HG02852 (cell line): ENCODE measurements around the gene TEX13D.
"Not testable (repeated sequence)": the region's sequence is repeated elsewhere in the genome, so short reads cannot be mapped to it uniquely, and the experiment has no call there.

Experiments used
- ATAC-seq: cut with Tn5 transposase; IDR thresholded peaks from one replicate; pipeline ENCODE4 v1.9.1; 2021; ENCODE audit warnings: mild to moderate bottlenecking, moderate library complexity; ENCODE audit not compliant: unreplicated experiment

Gene TEX13D

GRCh38 chrX:124332481-124333424, at the start of gene TEX13D:
Gene TEX13D (plus strand): TSS chrX:124332660. CDS start chrX:124332918, 258 bp downstream.
- no peak for ATAC-seq

DNA sequence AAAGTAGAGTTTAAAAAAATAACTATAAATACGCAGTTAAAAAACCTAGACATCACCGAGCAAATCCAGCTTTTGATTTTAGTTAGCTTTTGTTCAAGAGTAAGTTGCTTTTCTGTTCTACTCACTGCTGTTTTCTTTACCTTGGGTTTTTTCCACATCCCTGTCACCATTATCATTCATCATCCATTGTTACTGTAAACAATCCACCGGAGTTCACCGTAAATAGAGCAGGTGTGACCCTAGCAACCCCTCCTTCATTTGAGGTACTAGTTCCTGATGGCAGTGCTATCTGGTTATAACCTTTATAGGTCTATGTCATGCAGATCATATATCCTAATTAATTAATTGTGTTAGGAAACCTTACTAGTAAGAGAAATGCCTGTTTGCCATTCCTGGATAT, 43.0 kb upstream of the TEX13D start:
- ATAC-seq: no peak

DNA sequence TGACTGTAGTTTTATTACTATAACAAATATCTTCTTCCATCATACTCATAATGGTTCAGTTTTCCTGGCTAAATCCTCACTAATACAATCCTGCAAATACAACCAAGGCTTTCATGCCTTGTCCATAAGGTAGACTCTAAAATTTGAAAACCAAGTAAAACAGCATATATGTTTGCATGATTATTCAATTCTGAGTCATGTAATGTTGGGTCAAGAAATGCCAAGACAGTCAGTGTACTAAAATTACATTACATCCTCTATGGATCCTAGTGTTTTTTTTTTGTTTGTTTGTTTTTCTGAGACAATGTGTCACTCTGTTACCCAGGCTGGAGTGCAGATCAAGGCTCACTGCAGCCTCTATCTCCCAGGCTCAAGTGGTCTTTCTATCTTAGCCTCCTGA, 38.6 kb upstream of the TEX13D start:
- no peak for ATAC-seq

DNA sequence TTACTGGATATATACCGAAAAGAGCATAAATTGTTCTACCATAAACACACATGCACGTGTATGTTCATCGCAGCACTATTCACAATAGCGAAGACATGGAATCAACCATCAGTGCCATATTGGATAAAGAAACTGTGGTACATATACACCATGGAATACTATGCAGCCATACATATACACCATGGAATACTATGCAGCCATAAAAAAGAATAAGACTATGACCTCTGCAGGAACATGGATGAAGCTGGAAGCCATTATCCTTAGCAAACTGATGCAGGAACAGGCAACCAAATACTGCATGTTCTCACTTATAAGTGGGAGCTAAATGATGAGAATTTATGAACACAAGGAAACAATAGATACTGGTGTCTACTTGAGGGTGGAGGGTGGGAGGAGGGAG, 33.1 kb upstream of the TEX13D start:
- not testable (repeated sequence) for ATAC-seq

- ATAC-seq: peak; percentile 52
These were observed 32.1 kb upstream of the TEX13D start for GRCh38 chrX:124300405-124300804.

- no peak for ATAC-seq
These were observed 25.1 kb upstream of the TEX13D start for GRCh38 chrX:124307253-124307907.

DNA sequence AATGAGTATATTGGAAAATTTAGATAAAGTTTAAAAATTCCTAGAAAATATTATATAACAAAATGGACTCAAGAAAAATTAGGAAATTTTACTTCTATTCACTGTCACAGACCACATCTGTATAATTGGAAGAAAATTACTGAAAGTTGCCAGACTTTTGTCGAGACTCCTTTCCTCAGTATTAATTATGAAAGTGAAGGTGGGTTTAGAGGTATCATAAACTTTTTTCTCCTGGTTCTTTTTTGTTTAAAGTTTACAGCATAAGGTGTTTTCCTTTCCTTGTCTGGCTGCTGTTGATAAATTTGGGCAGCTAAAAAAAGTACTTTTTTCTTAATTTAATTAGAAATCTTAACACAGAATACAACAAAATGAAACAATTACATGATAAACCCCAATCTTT, 6.7 kb upstream of the TEX13D start:
- no peak for ATAC-seq

- no peak for ATAC-seq
These were observed 3.7 kb upstream of the TEX13D start for GRCh38 chrX:124328765-124329164.

GRCh38 chrX:124333862-124334261, 1.4 kb downstream of the TEX13D start:
- ATAC-seq: no peak

DNA sequence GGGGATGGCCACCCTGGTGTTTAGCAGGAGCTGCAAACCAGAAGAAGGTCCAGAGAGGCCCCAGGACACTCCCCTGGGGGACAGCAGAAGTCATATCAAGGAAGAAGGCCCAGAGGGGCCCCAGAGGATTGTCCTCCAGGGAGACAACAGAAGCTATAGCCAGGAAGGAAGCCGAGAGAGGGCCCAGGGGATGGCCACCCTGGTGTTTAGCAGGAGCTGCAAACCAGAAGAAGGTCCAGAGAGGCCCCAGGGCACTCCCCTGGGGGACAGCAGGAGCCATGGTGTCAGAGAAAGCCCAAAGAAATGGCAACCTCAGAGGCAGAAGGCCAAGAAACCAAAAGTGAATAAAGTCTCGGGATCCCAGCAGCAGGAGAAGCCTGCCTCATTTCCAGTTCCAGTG, 2.1 kb downstream of the TEX13D start:
- ATAC-seq: not testable (repeated sequence)

GRCh38 chrX:124335598-124335997, 3.1 kb downstream of the TEX13D start:
- ATAC-seq: no peak

DNA sequence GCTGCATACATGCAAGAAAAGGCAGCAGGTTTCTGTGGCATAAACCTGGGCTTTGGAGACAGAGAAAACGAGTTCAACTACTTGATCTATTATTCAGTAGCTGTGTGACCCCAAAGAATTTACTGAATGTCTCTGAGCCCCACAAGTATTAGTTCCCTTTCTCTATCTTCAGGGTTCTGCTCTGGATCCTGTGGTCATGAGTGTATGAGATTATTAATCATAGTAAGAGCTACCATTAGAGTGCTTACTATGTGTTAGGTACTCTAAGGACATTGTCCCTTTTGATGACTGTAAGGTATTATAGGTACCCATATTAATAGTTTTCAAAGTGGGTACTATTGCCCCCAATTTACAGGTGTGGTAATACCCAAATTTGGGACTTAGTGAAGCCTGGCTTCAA, 5.5 kb downstream of the TEX13D start:
- no peak for ATAC-seq

DNA sequence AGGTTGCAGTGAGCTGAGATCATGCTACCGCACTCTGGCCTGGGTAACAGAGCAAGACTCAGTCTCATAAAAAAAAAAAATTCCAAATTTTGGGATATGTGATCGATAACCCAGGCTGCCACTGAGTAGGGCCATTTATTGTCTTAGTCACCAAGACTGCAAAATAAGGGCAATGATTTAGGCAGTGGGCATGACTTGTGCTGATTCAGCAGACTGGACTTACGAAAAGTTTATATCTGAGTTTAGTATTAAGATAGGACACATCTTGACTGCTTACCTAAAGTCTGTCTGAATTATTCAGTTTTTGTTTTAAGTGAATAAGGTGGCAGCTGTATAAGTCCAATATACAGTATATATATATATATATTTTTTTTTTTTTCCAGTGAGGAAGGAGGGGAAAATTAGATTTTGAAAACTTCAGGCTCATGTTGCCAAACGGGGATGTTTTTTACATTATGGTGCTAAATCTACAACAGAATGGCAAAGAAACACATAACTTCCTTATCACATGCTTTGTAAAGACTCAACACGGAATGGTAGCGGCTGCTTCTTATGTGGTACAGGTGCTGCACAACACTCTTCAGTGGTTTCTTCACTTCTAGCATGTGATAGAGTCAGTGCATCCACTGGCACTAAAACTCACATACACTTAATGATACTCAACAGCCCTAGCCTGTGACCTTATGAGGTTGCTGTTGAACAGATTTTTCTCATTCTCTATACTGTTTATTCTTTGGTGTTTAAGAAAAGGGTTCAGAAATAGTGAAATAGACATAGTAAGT, 6.5 kb downstream of the TEX13D start:
- ATAC-seq: no peak

GRCh38 chrX:124341396-124342132, 9.1 kb downstream of the TEX13D start:
- ATAC-seq: no peak

- ATAC-seq: no peak
These were observed 9.9 kb downstream of the TEX13D start for GRCh38 chrX:124342174-124342867.

GRCh38 chrX:124343016-124343415, 10.6 kb downstream of the TEX13D start:
- ATAC-seq: no peak

- ATAC-seq: no peak
These were observed 11.8 kb downstream of the TEX13D start for GRCh38 chrX:124344246-124344645.

GRCh38 chrX:124346117-124346876, 13.8 kb downstream of the TEX13D start, which contains the start of gene SH2D1A:
Gene SH2D1A (plus strand): TSS chrX:124346563. CDS start chrX:124346643, 80 bp downstream.
- ATAC-seq: no peak

DNA sequence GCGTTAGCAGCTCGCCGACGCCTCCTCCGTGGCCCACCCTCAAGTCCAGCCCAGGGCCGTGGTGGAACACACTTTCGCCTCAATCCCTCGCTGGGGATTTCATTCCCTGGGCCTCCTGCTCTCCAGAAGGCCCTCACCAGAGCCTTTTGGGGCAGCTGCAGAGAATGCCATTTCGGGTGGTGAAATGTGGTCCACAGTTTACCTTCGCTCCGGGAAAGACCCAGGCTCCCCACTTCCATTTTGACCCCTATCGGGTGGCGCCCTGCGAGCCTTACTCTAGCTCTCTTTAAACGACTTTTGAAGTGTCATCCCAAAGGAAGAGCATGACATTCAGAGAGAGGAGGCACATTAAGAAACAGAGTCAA, 14.4 kb downstream of the TEX13D start:
- no peak for ATAC-seq
